HTR-8/SVneo (cell line): ENCODE measurements around the gene ARRB1.
"Not testable (repeated sequence)": the region's sequence is repeated elsewhere in the genome, so short reads cannot be mapped to it uniquely, and the experiment has no call there.

Experiments
- DNase-seq: peaks from one replicate; pipeline ENCODE4 v3.0.0; 2011; ENCODE audit warnings: low spot score, mixed read lengths; ENCODE audit not compliant: insufficient read length
- FAIRE-seq: peaks from 2 replicates; lab custom pipeline; 2011; peaks lifted over from hg19 to GRCh38; lab: Jason Lieb, UNC

The ARRB1 gene

DNA sequence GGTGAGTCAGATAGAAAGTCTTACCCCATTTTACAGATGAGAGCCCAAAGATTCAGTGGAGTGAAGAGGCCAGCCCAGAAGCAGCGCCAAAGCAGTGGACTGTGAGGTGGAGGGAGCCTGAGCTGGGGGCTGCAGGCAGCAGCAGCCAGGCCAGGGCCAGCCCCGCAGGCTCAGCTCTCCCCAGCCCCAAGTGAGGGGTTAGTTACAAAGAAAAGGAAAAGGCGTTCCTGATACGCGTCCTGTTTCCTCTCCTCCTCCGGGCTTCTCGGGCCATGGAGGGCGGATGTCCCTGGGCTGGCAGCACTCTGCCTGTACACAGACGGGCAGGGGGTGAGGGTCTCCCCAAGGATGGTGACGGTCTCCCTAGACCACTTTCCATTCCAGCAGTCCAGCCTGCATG lies 44.9 kb downstream of the ARRB1 start:
- no peak for DNase-seq
- FAIRE-seq: no peak

- FAIRE-seq (no peak), DNase-seq (no peak)
Measured at GRCh38 chr11:75305993-75306392, 45.5 kb downstream of the ARRB1 start.

DNA sequence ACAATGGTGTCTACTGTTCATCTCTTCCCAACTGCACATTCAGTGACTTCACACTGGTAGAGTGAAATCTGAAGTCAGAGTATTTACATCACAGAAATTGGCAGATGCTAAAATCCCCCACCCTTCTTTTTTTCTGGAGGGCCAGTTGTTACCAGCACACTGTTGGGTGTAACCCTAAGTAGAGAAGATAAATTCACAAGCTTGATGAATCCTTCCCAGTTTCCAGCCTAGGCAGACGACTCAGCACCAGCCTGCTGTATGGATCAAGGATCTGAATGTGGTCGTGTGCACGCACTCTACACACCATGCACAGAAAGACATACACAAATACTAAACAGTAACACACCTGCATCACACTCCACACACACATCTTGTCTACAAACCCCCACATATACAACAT lies 46.0 kb downstream of the ARRB1 start:
- FAIRE-seq: peak; percentile 70
- DNase-seq: no peak

DNA sequence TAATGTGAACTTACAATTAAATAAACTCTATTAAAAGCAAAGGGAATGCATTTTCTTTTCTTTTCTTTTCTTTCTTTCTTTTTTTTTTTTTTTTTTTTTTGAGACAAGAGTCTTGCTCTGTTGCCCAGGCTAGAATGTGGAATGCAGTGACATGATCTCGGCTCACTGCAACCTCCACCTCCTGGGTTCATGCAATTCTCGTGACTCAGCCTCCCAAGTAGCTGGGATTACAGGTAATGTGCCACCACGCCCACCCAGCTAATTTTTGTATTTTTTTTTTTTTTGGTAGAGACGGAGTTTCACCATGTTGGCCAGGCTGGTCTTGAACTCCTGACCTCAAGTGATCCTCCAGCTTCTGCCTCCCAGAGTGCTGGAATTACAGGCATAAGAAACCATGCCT lies 46.5 kb downstream of the ARRB1 start:
- FAIRE-seq, DNase-seq: not testable (repeated sequence)

DNA sequence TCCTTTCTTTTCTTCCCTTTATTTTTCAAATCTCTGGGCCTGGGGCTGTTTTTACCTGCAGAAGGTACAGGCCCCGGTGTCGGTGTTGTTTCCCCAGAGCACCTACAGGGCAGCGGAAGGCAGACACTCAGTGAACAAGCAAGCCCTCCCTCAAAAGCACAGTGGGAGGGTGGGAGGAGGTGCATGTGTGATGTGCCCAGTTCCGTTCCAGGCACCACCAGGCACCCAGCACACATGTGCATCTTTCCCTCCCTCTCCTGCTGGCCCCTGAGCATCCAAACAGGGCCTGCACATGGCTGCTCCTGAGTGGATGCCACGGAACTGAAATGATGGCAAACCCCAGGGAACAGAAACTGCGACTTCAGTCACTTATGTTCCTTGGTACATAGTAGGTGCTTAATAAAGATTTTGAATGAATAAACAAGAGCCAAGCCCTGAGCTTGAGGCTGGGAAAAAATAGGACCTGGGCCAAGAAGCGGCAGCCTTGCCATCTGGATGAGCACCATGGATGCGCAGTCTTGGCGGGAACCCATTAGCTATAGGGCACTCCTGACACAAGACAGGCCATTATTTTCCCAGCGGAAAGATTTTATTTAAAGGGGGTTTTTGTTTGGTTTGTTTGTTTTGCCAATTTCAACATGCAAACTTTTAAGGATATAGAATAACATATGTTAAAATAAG lies 47.8 kb downstream of the ARRB1 start:
- no peak for DNase-seq
- no peak for FAIRE-seq

GRCh38 chr11:75302371-75302770 lies 49.1 kb downstream of the ARRB1 start:
- no peak for FAIRE-seq
- no peak for DNase-seq

- no peak for FAIRE-seq
Measured at GRCh38 chr11:75301601-75302345, 49.7 kb downstream of the ARRB1 start.

DNA sequence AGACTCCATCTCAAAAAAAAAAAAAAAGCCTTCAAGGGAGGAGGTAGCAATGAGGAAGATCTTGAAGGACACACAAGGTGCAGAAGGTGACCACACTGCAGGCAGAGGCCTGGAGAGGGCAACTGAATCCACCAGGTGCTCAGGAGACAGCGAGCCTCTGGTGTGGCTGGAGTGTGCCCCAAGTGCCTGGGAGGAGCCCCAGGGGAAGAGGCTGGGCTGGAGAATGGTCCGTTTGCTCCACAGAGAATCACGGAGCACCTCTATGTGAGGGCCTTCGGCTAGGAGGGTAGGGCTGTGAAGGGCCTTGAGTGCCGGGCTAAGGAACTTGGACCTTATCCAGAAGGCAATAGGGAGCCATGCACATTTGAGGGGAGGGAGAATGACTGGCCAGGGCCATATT lies 50.3 kb downstream of the ARRB1 start:
- FAIRE-seq (no peak), DNase-seq (no peak)

More at GRCh38 chr11:75301601-75302345, 49.7 kb downstream of the ARRB1 start:
- no peak for DNase-seq

- DNase-seq: no peak
- FAIRE-seq: no peak
Measured at GRCh38 chr11:75298976-75299260, 52.5 kb downstream of the ARRB1 start.

DNA sequence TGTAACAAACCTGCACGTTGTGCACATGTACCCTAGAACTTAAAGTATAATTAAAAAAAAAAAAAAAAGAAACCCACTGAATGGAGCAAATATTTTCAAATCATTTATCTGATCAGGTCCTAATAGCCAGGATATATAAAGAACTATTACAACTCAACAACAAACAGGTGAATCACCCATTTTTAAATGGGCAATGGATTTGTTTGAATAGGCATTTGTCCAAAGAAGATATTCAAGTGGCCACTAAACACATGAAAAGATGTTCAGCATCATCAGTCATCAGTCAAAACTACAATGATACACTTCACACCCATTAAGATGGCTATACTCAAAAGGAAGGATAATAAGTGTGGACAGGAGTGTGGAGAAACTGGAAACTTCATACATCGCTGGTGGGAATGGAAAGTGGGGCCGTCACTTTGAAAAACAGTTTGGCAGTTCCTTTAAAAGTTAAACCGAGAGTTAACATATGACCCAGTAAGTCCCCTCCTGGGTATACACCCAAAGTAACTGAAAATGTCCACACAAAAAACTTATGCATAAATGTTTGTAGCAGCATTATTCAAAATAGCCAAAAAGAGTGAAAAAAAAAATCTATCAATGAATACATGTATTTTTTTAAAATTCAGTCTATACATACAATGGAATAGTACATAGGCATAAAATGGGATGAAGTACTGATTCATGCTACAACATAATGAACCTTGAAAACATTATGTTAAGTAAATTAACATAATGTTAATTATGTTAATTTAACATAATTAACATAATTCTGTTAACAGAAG lies 53.1 kb downstream of the ARRB1 start:
- DNase-seq (no peak), FAIRE-seq (no peak)

DNA sequence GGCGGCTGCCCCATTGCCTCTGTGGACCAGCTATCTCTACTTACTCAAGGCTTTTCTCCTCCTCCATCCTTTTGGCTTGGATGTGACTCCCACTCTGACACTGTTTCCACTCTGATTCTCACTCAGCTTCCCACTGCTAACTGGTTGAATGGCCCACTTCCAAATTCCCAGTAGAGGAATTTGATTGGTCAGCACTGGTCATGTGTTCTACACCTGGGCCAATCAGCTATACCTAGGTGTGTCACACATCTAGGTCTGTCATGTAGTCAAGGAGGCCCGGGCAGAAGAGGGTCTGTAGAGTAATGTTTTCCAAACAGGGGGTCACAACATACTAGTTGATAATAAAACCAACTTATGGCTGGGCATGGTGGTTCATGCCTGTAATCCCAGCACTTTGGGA lies 57.6 kb downstream of the ARRB1 start:
- peak; percentile 58 for FAIRE-seq
- no peak for DNase-seq

GRCh38 chr11:75292943-75293342 lies 58.5 kb downstream of the ARRB1 start:
- DNase-seq (no peak), FAIRE-seq (no peak)

DNA sequence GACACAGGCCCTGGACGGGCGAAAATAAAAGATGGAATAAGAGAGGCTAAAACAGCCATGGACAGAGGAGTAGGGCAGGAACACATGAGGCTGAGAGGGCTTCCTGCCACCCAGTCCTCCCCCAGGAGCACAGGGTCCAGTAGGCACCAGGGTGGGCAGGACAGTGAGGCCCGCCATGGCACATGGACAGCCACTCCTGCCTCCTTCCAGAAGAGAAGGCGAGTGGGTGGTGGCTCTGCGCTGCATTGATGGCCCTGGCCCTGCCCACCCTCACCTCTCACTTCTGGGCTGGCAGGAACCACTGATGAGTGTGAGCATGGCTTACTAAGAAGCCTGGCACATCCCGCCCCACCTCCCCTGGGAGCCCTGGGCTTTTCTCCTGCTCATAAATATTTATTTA lies 59.7 kb downstream of the ARRB1 start:
- FAIRE-seq (no peak), DNase-seq (no peak)

- no peak for DNase-seq
Measured at GRCh38 chr11:75289919-75290318, 61.5 kb downstream of the ARRB1 start.

DNA sequence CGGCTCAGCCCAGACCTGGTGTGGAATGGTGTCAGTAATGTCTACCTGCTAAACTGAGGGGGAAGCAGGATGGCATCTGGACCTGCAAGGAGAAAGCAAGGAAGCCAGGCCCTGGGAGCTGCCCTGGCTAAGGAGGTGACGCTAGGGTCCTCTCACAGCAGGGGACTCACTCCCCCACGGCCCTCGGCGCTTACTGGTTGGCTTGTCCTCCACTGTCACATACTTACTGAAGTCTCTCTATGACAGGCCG lies 62.0 kb downstream of the ARRB1 start:
- DNase-seq (no peak), FAIRE-seq (no peak)

More at GRCh38 chr11:75289919-75290318, 61.5 kb downstream of the ARRB1 start:
- FAIRE-seq: no peak

DNA sequence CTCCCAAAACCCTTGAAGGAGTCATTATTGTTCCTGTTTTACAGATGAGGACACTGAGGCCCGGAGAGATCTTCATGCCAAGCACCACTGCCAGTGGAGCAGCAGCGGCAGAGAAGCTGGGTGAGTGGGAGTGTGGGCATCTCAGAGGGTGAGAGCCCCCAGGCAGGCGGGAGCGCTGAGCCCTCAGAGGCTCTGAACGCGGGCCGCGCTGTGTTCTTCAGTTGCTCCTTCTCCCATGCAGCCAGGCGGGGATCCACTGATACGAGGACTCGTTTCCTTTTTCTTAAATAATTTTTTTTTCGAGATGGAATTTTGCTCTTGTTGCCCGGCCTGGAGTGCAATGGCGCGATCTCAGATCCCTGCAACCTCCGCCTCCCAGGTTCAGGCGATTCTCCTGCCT lies 63.9 kb downstream of the ARRB1 start:
- DNase-seq (no peak), FAIRE-seq (no peak)

- DNase-seq (no peak), FAIRE-seq (peak; percentile 66)
Measured at GRCh38 chr11:75286826-75287465, 64.5 kb downstream of the ARRB1 start.

GRCh38 chr11:75285776-75286360 lies 65.6 kb downstream of the ARRB1 start:
- DNase-seq: no peak
- FAIRE-seq: no peak

DNA sequence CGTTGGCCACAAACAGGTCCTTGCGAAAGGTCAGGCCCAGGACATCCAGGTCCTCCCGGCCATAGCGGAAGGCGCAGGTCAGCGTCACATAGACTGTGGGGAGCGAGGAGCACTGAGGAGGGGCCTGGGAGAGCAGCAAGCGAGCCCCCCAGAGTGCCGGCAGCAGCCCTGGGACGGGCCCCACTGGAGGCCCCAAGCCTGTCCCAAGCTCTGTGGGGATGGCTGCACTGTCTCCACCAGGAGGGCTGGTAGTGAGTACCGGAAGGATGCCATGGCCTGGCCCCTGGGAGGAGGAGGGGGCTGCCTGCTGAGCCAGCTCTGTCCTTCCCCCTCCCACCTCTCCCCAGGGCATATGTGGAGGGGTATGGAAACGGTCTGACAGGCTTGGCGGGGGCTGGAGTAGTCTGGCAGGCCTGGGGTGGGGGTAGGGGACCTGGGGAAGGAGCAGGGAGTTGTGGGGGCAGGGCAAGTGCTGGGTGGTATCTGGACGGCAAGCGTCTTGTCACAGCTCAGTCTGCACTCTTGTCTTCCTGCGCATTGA lies 68.0 kb downstream of the ARRB1 start:
- DNase-seq (no peak), FAIRE-seq (no peak)

DNA sequence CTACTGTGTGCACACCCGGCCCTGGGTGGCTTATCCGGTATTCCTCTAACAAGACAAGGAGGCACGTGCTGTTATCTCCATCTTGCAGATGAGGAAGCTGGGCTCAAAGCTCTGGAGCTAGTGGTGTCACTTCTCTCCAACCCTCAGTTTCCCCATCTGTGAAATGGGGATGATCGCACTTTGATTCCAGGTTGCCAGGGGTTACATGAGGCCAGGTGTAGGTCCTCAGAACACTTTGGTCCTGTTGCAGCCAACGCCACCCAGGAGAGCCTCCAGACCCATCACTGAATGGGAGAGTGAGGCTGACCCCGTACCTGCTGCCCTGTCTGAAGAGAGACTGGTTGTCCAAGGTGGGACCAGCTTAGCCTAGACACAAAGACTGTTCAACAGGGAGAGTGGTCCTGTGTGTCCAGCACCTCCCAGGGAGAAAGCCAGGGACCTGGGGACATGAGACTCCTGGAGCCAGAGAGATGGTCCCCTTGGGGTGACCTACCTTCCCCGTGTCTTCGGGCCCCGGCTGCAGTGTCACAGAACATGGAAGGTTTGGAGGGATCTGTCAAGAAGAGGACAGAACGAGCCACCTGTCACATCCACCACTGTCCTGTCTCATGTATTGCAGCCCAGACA lies 69.9 kb downstream of the ARRB1 start:
- DNase-seq (no peak), FAIRE-seq (no peak)
